Endometrium (tissue), 2 donors: ENCODE results near the gene PACS2.
"Not testable (repeated sequence)": the region's sequence is repeated elsewhere in the genome, so short reads cannot be mapped to it uniquely, and the experiment has no call there.

ENCODE experiments used
- FAIRE-seq: peaks from 2 replicates; lab custom pipeline; 2012; peaks lifted over from hg19 to GRCh38; lab: Jason Lieb, UNC
- donor health status: control.
- donor health status: control.

The PACS2 gene

GRCh38 chr14:105315941-105316576, 1.5 kb downstream of the PACS2 start:
- FAIRE-seq = no peak

GRCh38 chr14:105316577-105316941, 2.0 kb downstream of the PACS2 start:
- no peak for FAIRE-seq

GRCh38 chr14:105316968-105317510, 2.5 kb downstream of the PACS2 start:
- no peak for FAIRE-seq

- FAIRE-seq = no peak
Observed at GRCh38 chr14:105317546-105317945, 3.0 kb downstream of the PACS2 start.

GRCh38 chr14:105322791-105323556, 8.4 kb downstream of the PACS2 start:
- no peak for FAIRE-seq

DNA sequence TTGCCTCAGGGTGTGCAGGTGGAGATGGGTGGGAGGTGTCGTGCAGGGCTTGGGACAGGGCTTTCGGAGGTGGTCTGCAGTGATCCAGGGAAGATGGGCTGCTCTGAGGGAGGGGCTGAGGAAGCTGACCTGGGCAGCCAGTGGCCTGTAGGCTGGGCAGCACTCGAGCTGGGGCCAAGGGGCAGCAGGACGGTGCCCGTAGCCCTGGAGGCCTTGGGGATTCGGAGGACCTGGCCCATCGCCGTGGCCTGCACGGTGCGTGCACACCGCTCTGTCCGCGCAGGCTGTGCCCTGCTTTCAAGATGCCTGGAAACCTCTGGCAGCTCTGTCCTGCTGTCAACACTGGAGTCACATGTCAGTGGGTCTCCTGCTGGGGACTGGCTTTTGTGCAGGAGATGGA, 9.1 kb downstream of the PACS2 start:
- no peak for FAIRE-seq

- no peak for FAIRE-seq
Observed at GRCh38 chr14:105324080-105324778, 9.7 kb downstream of the PACS2 start.

DNA sequence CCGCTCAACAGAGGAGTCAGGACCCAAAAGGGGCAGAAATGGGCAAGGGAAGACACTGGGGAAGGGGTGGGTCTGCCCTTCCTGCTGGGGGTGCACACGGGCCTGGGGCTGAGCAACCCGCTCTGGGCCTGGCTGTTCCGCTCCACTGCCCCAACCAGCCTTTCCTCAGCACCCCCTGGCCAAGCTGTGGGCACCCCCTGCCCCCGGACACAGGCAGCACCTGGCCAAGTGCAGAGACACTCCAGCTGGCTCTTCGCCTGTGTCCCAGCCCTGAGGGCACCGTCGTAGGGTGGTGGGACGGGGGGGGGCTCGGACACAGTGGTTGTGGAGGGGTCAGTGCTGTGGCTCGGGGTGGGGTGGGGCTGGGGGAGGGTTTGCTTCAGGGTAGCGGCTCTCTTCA, 10.3 kb downstream of the PACS2 start:
- FAIRE-seq = no peak

DNA sequence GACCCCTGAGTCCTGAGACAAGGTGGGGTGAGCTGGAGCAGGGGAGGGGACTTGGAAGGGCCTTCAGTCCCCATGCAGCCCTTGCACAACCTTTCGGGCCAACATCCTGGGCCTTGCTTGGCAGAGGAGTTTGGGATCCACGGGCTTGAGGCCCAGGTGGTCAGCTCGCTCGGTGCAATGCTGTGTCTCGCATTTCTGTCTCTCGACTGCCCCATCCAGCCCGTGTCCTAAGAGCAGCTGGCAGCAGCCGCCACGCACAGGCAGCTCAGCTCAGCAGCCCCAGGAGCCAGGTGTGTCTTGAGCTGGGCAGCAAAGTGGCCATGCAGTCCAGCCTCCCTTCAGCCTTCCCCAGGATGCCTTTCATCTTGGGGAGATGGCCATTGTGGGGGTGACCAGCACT, 10.8 kb downstream of the PACS2 start:
- no peak for FAIRE-seq

DNA sequence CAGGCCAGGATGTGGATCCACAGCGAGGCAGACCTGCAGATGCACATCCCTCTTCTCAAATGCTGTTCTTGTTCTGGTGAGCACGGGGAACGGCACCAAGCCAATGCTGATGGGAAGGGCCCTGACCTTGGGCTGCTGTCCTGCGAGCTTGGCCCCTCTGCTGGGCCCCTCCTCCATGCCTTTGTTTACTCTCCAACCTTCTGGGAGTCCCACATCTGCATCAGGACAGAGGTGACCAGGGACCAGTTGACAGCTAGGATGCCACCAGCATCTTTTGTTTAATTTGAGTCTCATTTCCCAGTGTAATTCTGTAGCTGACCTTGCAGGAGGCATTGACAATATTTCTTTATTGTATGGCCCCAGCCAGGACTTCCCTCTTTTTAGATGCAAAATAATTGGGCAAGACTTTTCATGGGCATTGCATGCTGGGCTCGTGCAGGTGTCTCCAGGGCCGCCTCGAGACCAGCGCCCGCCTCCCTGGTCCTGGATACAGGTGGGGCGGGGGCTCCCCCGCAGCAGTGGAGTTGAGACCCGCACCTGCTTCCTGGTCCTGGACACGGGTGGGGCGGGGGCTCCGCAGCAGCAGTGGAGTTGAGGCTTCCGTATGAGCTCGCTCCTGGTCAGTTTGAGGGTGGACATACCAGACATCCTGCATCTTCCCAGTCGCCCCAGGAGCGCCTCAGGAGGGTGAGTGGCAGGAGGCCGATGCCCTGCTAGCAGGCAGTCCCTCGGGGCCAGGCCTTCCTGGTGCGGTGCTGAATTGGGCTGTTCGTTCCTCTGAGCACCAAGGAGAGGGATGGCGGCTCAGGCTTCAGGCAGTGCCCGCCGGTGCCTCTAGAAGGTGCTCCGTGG, 11.4 kb downstream of the PACS2 start:
- FAIRE-seq = no peak

DNA sequence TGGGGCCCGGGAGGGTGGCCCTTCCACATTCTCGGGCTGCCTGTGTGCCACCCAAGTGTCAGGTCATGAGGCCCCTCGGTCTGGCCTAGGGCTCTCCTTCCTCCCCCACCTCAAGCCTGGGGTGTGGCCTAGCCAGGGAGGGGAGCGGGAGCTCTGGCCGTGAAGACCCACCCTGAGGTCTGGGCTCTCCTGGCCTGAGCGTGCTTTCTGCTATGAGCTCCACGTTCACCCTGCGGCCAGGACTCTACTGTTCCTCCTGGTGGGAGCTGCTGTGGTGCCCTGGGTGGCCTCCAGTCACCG, 12.0 kb downstream of the PACS2 start:
- no peak for FAIRE-seq

DNA sequence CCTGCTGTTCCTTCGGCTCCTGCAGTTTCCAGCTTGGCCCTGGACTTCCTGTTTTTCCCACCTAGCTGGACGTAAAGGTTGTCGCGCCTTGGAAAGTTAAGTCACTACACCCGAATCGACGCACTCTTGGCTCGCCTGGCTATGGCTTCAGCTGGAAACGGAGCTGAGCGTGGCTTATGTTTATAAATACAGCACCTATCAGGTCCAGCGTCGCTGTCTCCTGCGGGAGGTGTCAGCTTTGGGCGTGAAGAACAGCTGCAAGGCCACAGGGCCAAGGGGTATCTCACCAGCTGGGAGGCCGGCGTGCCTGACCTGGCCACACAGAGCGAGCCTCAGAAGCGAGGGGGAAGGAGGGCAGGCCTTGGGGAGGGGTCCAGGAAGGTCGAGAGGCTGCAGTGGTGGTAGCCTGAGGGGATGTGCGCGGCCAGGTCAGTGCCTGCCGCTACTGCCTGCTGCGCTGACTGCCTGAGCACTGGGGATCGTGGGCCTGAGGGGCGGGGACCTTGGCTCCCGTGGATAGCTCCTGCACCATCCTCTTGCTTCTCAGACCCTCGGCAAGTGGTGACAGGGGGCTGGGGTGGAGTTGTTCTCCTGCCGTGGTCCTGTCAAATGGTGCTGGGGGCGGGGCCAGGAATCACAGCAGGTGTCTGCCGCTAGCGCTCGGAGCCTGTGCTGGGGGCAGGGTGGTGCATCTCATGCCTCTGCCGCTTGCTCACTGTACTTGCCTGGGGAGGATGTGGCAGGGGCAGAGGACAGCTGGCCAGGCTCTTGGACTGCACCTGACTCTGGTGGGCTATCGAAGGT, 12.5 kb downstream of the PACS2 start:
- FAIRE-seq = no peak

GRCh38 chr14:105327695-105328045, 13.1 kb downstream of the PACS2 start:
- not testable (repeated sequence) for FAIRE-seq

GRCh38 chr14:105328070-105328677, 13.6 kb downstream of the PACS2 start:
- no peak for FAIRE-seq

- no peak for FAIRE-seq
Observed at GRCh38 chr14:105328678-105329390, 14.3 kb downstream of the PACS2 start.

DNA sequence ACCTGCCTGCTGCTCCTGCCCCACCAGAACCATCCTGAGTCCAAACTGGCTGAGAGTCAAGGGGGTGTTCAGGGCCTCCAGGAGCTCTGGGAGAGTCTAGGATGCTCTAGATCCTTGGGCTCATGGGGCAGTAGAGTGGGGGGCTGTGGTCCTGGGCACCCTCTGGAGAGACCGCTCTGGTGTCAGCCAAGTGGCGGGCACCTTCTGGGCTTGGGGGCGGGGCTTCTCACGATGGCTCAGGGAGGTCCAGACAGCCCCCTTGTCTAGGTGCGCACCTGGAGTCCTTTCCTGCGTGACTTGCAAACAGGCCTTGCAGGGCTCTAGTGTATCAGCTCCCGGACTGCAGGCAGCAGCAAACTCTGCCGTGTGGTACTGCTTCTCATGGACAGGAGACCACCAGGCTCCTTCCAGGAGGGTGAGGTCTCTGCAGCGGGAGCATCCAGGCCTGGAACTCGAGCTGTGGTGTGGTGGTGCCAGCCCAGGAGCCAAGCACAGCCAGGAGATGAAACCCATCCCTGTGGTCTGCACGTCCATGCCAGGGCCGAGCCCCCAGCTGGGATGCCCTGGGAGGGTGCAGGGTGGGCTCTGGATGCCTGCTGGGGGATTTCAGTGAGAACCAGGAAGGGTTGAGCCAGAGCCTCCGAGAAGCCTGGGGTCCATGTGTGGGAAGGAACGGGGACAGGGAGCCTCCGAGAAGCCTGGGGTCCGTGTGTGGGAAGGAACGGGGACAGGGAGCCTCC, 15.0 kb downstream of the PACS2 start:
- FAIRE-seq = no peak

DNA sequence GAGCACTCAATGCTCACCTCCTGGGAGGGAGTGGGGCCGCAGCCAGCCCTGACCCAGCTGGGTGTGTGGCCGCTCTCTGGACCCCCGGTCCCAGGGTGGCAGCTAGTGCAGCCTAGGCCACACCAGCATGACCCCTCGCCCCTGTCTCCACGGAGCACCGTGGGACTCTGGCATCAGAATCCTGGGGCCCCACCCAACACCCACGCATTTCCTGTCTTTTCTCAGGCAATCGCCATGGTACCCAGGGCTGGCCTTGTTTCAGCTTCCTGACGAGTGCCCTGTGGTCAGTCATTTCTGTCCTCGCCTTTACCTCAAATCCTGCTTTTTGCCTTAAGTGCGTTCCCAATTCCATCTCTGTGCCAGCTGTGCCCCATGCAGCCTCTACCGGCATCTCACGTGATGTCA, 15.9 kb downstream of the PACS2 start:
- FAIRE-seq = no peak

DNA sequence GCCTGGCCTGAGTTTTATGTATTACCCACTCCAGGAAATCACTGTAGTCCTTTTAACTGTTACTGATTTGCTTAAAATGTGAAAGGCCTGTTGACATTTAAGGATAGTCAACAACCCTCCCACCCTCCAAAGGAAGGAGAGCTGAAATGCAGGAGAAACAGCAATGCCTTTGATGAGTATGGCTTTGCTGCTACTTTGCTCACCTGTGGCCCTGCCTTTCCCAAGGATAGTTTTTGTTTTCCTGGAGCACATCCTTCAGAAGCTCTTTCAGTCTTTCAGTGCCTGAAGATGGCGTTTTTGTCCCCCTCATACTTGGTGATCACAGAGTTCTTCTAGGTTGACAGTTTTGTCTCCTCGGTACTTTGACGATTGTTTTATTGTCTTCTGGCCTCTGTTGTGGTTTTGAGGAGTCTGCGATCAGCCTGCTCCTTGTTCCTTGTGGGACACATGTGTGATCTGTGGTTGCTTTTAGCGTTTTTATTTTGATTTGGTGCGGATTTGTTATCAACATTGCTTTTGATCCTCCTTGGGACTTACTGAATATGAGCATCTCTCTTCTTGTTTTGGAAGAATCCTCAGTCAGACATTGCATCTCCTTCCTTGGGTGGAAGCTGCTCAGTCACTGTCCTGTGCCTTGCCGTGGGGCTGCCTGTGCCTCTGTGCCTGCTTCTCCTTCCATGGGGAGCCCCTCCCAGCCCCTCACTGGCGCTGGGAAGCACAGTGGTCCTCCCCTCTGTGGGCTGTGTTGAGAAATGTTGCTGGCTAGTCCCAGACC, 17.2 kb downstream of the PACS2 start:
- no peak for FAIRE-seq

- no peak for FAIRE-seq
Observed at GRCh38 chr14:105332350-105332874, 17.9 kb downstream of the PACS2 start.
